22Rv1 (cell line): Measurements from ENCODE around the gene DEF6.

Experiments used
- H3K27ac ChIP-seq: fragments of 450-650 bp; 2 replicates; pipeline ENCODE4 v1.5.1; 2017
- CTCF ChIP-seq: fragments of 450-650 bp; IDR thresholded peaks from 2 replicates; pipeline ENCODE4 v1.5.1; 2017; ENCODE audit warnings: mild to moderate bottlenecking
- ZFX ChIP-seq: fragments of 450-650 bp; IDR thresholded peaks from 2 replicates; pipeline ENCODE4 v1.6.1; 2017; ENCODE audit warnings: antibody characterized with exemption, borderline replicate concordance

DEF6 gene

GRCh38 chr6:35259194-35259947, 38.2 kb upstream of the DEF6 start, which contains the start of gene ZNF76:
Gene ZNF76, plus strand, starts transcription at chr6:35259735. Its CDS starts 21,417 bp downstream, at chr6:35281152.
- peak within 1 kb of the TSS; percentile 75 for H3K27ac ChIP-seq
- no peak for TF ChIP-seq CTCF
- no peak for TF ChIP-seq ZFX

- peak overlapping the region; percentile 75 for H3K27ac ChIP-seq
- no peak for TF ChIP-seq ZFX
- no peak for TF ChIP-seq CTCF
Measured at GRCh38 chr6:35259948-35260590, 37.5 kb upstream of the DEF6 start.

GRCh38 chr6:35260591-35261570, 36.7 kb upstream of the DEF6 start:
- peak overlapping the region; percentile 75; the same call in 1 of the 2 replicates for H3K27ac ChIP-seq
- TF ChIP-seq CTCF (no peak), ZFX (no peak)

- H3K27ac ChIP-seq: no peak overlapping the region
- TF ChIP-seq CTCF (no peak), ZFX (no peak)
Measured at GRCh38 chr6:35262596-35262995, 35.0 kb upstream of the DEF6 start.

- TF ChIP-seq CTCF (no peak), ZFX (no peak)
- 0 out of 2 replicates have a peak overlapping the region, but pooled peaks have one; percentile 18 for H3K27ac ChIP-seq
Measured at GRCh38 chr6:35264550-35265274, 32.9 kb upstream of the DEF6 start.

GRCh38 chr6:35265523-35265922, 32.1 kb upstream of the DEF6 start:
- peak overlapping the region; percentile 18; the same call in 1 of the 2 replicates for H3K27ac ChIP-seq
- TF ChIP-seq ZFX (no peak), CTCF (no peak)
